ENCODE data around the gene LPIN1. TPM values are rescaled to one million over a fixed set of nuclear protein-coding genes. Genes with fewer than 3 reads are reported as not detected.

The LPIN1 gene
- total and polyA plus RNA-seq, 2 of the 13 experiments (the other 11 are each of a cell fraction or from before 2014, with no cell fraction given), result 9.7 to 19.4 TPM

DNA sequence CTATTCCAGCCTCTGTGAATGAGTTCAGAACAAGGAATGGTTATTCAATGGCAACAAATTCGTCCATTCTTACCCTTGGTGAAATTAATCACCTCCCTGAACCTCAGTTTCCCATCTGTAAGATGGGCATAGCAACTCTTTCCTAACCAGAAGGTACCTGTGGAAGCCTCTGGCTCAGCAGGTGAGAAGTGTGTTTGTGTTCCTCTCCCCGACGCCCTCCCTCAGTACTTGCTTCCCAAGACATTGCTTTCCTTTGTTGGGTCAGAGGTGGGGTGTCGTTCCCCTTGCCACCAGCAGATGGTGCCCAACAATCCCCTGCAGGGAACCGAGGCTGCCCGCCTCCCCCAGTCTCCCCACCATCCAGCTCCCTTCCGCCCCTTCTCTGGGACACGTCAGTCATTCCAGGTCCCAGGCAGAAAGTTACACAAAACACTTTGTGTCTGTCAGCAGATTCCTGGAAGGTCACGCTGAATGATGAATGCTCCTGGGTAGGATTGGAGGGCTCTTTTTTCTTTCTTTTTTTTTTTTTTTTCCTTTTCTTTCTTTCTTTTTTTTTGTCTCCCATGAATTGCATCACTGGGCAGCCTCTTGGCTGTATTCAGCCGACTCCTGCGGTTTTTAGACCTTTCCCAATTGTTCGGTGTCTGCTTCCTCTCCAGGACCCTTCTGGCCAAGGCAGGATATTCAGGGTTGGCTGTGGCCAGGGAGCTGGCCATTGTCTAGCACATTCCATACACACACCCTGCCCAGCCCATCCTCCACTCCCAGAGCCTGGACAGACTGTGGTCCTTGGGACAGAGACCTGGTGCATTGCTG lies 117.3 kb downstream of the LPIN1 start (continued):
- TF ChIP-seq, protein P1, sequence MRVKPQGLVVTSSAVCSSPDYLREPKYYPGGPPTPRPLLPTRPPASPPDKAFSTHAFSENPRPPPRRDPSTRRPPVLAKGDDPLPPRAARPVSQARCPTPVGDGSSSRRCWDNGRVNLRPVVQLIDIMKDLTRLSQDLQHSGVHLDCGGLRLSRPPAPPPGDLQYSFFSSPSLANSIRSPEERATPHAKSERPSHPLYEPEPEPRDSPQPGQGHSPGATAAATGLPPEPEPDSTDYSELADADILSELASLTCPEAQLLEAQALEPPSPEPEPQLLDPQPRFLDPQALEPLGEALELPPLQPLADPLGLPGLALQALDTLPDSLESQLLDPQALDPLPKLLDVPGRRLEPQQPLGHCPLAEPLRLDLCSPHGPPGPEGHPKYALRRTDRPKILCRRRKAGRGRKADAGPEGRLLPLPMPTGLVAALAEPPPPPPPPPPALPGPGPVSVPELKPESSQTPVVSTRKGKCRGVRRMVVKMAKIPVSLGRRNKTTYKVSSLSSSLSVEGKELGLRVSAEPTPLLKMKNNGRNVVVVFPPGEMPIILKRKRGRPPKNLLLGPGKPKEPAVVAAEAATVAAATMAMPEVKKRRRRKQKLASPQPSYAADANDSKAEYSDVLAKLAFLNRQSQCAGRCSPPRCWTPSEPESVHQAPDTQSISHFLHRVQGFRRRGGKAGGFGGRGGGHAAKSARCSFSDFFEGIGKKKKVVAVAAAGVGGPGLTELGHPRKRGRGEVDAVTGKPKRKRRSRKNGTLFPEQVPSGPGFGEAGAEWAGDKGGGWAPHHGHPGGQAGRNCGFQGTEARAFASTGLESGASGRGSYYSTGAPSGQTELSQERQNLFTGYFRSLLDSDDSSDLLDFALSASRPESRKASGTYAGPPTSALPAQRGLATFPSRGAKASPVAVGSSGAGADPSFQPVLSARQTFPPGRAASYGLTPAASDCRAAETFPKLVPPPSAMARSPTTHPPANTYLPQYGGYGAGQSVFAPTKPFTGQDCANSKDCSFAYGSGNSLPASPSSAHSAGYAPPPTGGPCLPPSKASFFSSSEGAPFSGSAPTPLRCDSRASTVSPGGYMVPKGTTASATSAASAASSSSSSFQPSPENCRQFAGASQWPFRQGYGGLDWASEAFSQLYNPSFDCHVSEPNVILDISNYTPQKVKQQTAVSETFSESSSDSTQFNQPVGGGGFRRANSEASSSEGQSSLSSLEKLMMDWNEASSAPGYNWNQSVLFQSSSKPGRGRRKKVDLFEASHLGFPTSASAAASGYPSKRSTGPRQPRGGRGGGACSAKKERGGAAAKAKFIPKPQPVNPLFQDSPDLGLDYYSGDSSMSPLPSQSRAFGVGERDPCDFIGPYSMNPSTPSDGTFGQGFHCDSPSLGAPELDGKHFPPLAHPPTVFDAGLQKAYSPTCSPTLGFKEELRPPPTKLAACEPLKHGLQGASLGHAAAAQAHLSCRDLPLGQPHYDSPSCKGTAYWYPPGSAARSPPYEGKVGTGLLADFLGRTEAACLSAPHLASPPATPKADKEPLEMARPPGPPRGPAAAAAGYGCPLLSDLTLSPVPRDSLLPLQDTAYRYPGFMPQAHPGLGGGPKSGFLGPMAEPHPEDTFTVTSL (CRISPR knock-in tag; IDR thresholded peaks at IDR 0.05; ENCODE audit: borderline replicate concordance), result no peak
- TF ChIP-seq, protein P2, sequence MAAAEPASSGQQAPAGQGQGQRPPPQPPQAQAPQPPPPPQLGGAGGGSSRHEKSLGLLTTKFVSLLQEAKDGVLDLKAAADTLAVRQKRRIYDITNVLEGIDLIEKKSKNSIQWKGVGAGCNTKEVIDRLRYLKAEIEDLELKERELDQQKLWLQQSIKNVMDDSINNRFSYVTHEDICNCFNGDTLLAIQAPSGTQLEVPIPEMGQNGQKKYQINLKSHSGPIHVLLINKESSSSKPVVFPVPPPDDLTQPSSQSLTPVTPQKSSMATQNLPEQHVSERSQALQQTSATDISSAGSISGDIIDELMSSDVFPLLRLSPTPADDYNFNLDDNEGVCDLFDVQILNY (CRISPR knock-in tag; conservative IDR thresholded peaks at IDR 0.05), result no peak
- TF ChIP-seq CBX5 (CRISPR knock-in tag; IDR thresholded peaks at IDR 0.05; ENCODE audit: borderline replicate concordance) (peak; percentile 57; the same call in 1 of the 2 replicates), ZC3H4 (CRISPR knock-in tag; IDR thresholded peaks at IDR 0.05; ENCODE audit: borderline replicate concordance) (no peak), ZBTB2 (CRISPR knock-in tag; IDR thresholded peaks at IDR 0.05; ENCODE audit: low read depth) (no peak), ZBTB49 (CRISPR knock-in tag; IDR thresholded peaks at IDR 0.05; ENCODE audit: borderline replicate concordance) (no peak), ZNF556 (CRISPR knock-in tag; IDR thresholded peaks at IDR 0.05; ENCODE audit: borderline replicate concordance) (no peak; the same call in 1 of the 2 replicates), GATA4 (IDR thresholded peaks at IDR 0.05; ENCODE audit: borderline replicate concordance, low read depth) (no peak), SP4 (CRISPR knock-in tag; IDR thresholded peaks at IDR 0.05) (no peak), ZZZ3 (CRISPR knock-in tag; IDR thresholded peaks at IDR 0.05; ENCODE audit: borderline replicate concordance) (no peak), GRHL1 (CRISPR knock-in tag; conservative IDR thresholded peaks at IDR 0.05) (no peak), ZNF160 (CRISPR knock-in tag; IDR thresholded peaks at IDR 0.05) (no peak), TAF15 (IDR thresholded peaks at IDR 0.05; ENCODE audit: low read depth, low read length, poor library complexity, severe bottlenecking) (no peak), NR3C1 (CRISPR knock-in tag; IDR thresholded peaks at IDR 0.05) (no peak), GZF1 (CRISPR knock-in tag; IDR thresholded peaks at IDR 0.05) (no peak), IRX3 (CRISPR knock-in tag; IDR thresholded peaks at IDR 0.05; ENCODE audit: borderline replicate concordance, low read depth) (no peak)
